H1 (cell line): Measurements from ENCODE around the gene SPSB1.

Experiments used
- CHD2 ChIP-seq: IDR thresholded peaks from 2 replicates; pipeline ENCODE4 v1.6.1; 2012; ENCODE audit warnings: low read length, improper control_type of control experiment
- HDAC6 ChIP-seq: IDR thresholded peaks from one replicate; pipeline ENCODE4 v1.7.1; 2012; ENCODE audit warnings: low read depth, mild to moderate bottlenecking, inconsistent platforms, low read length, moderate library complexity
- MAFK ChIP-seq: IDR thresholded peaks from 2 replicates; pipeline ENCODE4 v1.6.1; 2012; ENCODE audit warnings: low read depth, mild to moderate bottlenecking, improper control_type of control experiment, low read length
- POLR2AphosphoS5 ChIP-seq: IDR thresholded peaks from 2 replicates; pipeline ENCODE4 v1.6.1; 2011; ENCODE audit warnings: low read depth, low read length
- RAD21 ChIP-seq, 2 experiments: IDR thresholded peaks in 1 of 2; conservative IDR thresholded peaks in 1 of 2; 2 replicates each; pipeline ENCODE4 v1.6.1; 2011; ENCODE audit warnings: low read depth in 2 of 2, low read length in 2 of 2, improper control_type of control experiment in 1 of 2, inconsistent platforms in 1 of 2, mild to moderate bottlenecking in 1 of 2, moderate library complexity in 1 of 2
- SP4 ChIP-seq: IDR thresholded peaks from 2 replicates; pipeline ENCODE4 v1.6.1; 2012; ENCODE audit warnings: low read length, inconsistent platforms
- USF2 ChIP-seq: IDR thresholded peaks from 2 replicates; pipeline ENCODE4 v1.6.1; 2011; ENCODE audit warnings: low read length, improper control_type of control experiment
- TF ChIP-seq, protein P1 (sequence below), 3 experiments: IDR thresholded peaks; 1 replicate in 2 of 3; 2 replicates in 1 of 3; pipeline versions ENCODE4 v1.5.1 to v1.6.1; 2011; ENCODE audit warnings: low read length in 3 of 3, mild to moderate bottlenecking in 3 of 3, inconsistent platforms in 2 of 3, low read depth in 1 of 3, moderate library complexity in 1 of 3; ENCODE audit not compliant: insufficient read depth in 1 of 3; ENCODE audit errors: control extremely low read depth in 1 of 3

- TF ChIP-seq, protein P1, sequence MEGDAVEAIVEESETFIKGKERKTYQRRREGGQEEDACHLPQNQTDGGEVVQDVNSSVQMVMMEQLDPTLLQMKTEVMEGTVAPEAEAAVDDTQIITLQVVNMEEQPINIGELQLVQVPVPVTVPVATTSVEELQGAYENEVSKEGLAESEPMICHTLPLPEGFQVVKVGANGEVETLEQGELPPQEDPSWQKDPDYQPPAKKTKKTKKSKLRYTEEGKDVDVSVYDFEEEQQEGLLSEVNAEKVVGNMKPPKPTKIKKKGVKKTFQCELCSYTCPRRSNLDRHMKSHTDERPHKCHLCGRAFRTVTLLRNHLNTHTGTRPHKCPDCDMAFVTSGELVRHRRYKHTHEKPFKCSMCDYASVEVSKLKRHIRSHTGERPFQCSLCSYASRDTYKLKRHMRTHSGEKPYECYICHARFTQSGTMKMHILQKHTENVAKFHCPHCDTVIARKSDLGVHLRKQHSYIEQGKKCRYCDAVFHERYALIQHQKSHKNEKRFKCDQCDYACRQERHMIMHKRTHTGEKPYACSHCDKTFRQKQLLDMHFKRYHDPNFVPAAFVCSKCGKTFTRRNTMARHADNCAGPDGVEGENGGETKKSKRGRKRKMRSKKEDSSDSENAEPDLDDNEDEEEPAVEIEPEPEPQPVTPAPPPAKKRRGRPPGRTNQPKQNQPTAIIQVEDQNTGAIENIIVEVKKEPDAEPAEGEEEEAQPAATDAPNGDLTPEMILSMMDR (IDR thresholded peaks at IDR 0.05; ENCODE audit: control extremely low read depth in 1 of 3, insufficient read depth in 1 of 3, low read depth in 1 of 3, low read length in 3 of 3): no peak
- TF ChIP-seq CHD2: no peak
- TF ChIP-seq POLR2AphosphoS5: no peak
- TF ChIP-seq HDAC6: no peak
- TF ChIP-seq SP4: no peak
- TF ChIP-seq RAD21 (IDR thresholded peaks at IDR 0.05 in 1 of 2, conservative IDR thresholded peaks at IDR 0.05 in 1 of 2; ENCODE audit: low read depth in 2 of 2, low read length in 2 of 2): no peak
- no peak for TF ChIP-seq USF2
- no peak for TF ChIP-seq MAFK
Measured at GRCh38 chr1:9413071-9413876, 120.6 kb downstream of the SPSB1 start.
